BE2C (cell line): ENCODE measurements around the gene MTMR11.
"Not testable (repeated sequence)": the region's sequence is repeated elsewhere in the genome, so short reads cannot be mapped to it uniquely, and the experiment has no call there.

Experiments
- DNase-seq: peaks from one replicate; pipeline ENCODE4 v3.0.0-alpha.2; 2020
- H3K27me3 ChIP-seq: fragments of 250-450 bp; sonication (Bioruptor Pico); 2 replicates; pipeline ENCODE4 v1.5.1; 2020; ENCODE audit warnings: mild to moderate bottlenecking
- H3K36me3 ChIP-seq: fragments of 250-450 bp; sonication (Bioruptor Pico); 2 replicates; pipeline ENCODE4 v1.5.1; 2020; ENCODE audit warnings: mild to moderate bottlenecking
- H3K4me1 ChIP-seq: fragments of 250-450 bp; sonication (Bioruptor Pico); 2 replicates; pipeline ENCODE4 v1.5.1; 2020
- H3K4me3 ChIP-seq: 2 replicates; pipeline ENCODE4 v1.5.1; 2011; ENCODE audit warnings: low read depth, low read length
- H3K9me3 ChIP-seq: fragments of 250-450 bp; sonication (Bioruptor Pico); 2 replicates; pipeline ENCODE4 v1.5.1; 2020
- CTCF ChIP-seq: IDR thresholded peaks from 2 replicates; pipeline ENCODE4 v1.5.1; 2012; ENCODE audit warnings: mild to moderate bottlenecking, low read depth, low read length

The MTMR11 gene

GRCh38 chr1:149942207-149942606, 5.5 kb upstream of the MTMR11 start:
- Histone ChIP-seq H3K36me3 (peaks cover 26% of the 10 kb centered on the region), H3K27me3 (no peaks in the 10 kb centered on the region), H3K9me3 (no peaks in the 10 kb centered on the region), H3K4me3 (peak overlapping the region; percentile 23; the same call in 1 of the 2 replicates), H3K4me1 (peaks cover 10% of the 10 kb centered on the region)
- peak; percentile 79 for TF ChIP-seq CTCF
- peak; percentile 72 for DNase-seq

- DNase-seq: no peak
- TF ChIP-seq CTCF: no peak
- Histone ChIP-seq H3K4me1 (peaks cover 10% of the 10 kb centered on the region), H3K4me3 (no peak overlapping the region), H3K36me3 (peaks cover 15% of the 10 kb centered on the region), H3K27me3 (no peaks in the 10 kb centered on the region), H3K9me3 (no peaks in the 10 kb centered on the region)
Measured at GRCh38 chr1:149940427-149940826, 3.7 kb upstream of the MTMR11 start.

- not testable (repeated sequence) for H3K9me3 ChIP-seq, H3K36me3 ChIP-seq, H3K27me3 ChIP-seq, DNase-seq
- H3K4me3 ChIP-seq: peak overlapping the region; percentile 61
- peaks cover 10% of the 10 kb centered on the region for H3K4me1 ChIP-seq
Measured at GRCh38 chr1:149938668-149939003, 2.0 kb upstream of the MTMR11 start.

GRCh38 chr1:149937759-149938158, 1.1 kb upstream of the MTMR11 start:
- no peaks in the 10 kb centered on the region for H3K27me3 ChIP-seq
- H3K36me3 ChIP-seq: no peaks in the 10 kb centered on the region
- peaks cover 10% of the 10 kb centered on the region for H3K4me1 ChIP-seq
- no peaks in the 10 kb centered on the region for H3K9me3 ChIP-seq
- DNase-seq: no peak
- no peak for TF ChIP-seq CTCF
- H3K4me3 ChIP-seq: no peak overlapping the region

- peaks cover 8% of the 10 kb centered on the region for H3K4me1 ChIP-seq
- DNase-seq: no peak
- no peak for TF ChIP-seq CTCF
Measured at GRCh38 chr1:149936992-149937705, 470 bp upstream of the MTMR11 start.

GRCh38 chr1:149934356-149934755, 2.3 kb downstream of the MTMR11 start:
- Histone ChIP-seq H3K27me3 (no peaks in the 10 kb centered on the region), H3K4me3 (no peak overlapping the region), H3K4me1 (peaks cover 8% of the 10 kb centered on the region), H3K9me3 (no peaks in the 10 kb centered on the region), H3K36me3 (no peaks in the 10 kb centered on the region)
- no peak for TF ChIP-seq CTCF
- DNase-seq: no peak

More at GRCh38 chr1:149936992-149937705, 470 bp upstream of the MTMR11 start:
- Histone ChIP-seq H3K9me3 (no peaks in the 10 kb centered on the region), H3K4me3 (no peak overlapping the region), H3K27me3 (no peaks in the 10 kb centered on the region), H3K36me3 (no peaks in the 10 kb centered on the region)

GRCh38 chr1:149933208-149933607, 3.5 kb downstream of the MTMR11 start:
- H3K36me3 ChIP-seq: no peaks in the 10 kb centered on the region
- no peak overlapping the region for H3K4me3 ChIP-seq
- no peaks in the 10 kb centered on the region for H3K27me3 ChIP-seq
- H3K9me3 ChIP-seq: no peaks in the 10 kb centered on the region
- DNase-seq: no peak
- H3K4me1 ChIP-seq: peaks cover 11% of the 10 kb centered on the region
- TF ChIP-seq CTCF: no peak
